ENCODE measurements around the gene ZNF407. TPM values are rescaled to one million over a fixed set of nuclear protein-coding genes. Genes with fewer than 3 reads are reported as not detected.
A peak's percentile ranks its signal among the peaks of the same experiment; 100 is the strongest.

Gene ZNF407
- total and polyA plus RNA-seq, 11 donors = 3.8 to 14.7 (median 11.5) TPM

DNA sequence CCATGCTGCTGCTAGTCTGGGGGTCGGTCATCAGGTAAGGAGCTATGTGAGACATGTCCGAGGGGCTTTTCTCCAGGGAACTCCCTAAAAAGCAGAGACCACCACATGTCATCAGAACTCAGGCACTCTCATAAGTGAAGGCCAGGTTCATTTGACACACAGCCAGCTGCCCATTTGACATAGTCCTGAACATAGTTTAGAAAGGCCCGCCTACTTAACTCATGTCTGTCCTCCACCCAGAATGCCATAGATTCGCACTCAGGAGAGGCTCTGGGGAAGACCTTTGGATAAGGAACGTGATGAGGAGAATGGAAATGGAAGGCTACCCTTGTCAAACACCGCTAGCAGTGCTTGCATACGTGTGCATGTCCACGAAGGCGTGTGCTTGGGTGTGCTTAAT, 454.1 kb downstream of the ZNF407 start:
- H3K27me3 ChIP-seq = no peaks in the 10 kb centered on the region
- TF ChIP-seq POLR2A (IDR thresholded peaks at IDR 0.05) = no peak
- TF ChIP-seq, protein P1, sequence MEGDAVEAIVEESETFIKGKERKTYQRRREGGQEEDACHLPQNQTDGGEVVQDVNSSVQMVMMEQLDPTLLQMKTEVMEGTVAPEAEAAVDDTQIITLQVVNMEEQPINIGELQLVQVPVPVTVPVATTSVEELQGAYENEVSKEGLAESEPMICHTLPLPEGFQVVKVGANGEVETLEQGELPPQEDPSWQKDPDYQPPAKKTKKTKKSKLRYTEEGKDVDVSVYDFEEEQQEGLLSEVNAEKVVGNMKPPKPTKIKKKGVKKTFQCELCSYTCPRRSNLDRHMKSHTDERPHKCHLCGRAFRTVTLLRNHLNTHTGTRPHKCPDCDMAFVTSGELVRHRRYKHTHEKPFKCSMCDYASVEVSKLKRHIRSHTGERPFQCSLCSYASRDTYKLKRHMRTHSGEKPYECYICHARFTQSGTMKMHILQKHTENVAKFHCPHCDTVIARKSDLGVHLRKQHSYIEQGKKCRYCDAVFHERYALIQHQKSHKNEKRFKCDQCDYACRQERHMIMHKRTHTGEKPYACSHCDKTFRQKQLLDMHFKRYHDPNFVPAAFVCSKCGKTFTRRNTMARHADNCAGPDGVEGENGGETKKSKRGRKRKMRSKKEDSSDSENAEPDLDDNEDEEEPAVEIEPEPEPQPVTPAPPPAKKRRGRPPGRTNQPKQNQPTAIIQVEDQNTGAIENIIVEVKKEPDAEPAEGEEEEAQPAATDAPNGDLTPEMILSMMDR (IDR thresholded peaks at IDR 0.05) = no peak
- H3K4me1 ChIP-seq = peaks cover 0 to 50% (median 7%) of the 10 kb centered on the region in 12 donors
- no peak overlapping the region for H3K4me3 ChIP-seq
- intact Hi-C loops (cut with DNase I) = loop anchor here in 4 of 10 donors (5.0 to 10.0 kb wide), 3 partner anchors 153 to 397 kb away; partner anchors contain the start of gene PTGR3 (in 4 of the 4)
- H3K27ac ChIP-seq = peak overlapping the region; percentile 17 to 75 (median 56)
- DNase-seq (no peak), ATAC-seq (no peak)
- H3K36me3 ChIP-seq = no peaks in the 10 kb centered on the region
- WGBS, 4 donors = 85 to 92% (median 87%) methylated on average over 9 of the region's 9 CpGs
- peaks cover 0 to 8% (median 0%) of the 10 kb centered on the region in 12 donors for H3K9me3 ChIP-seq

DNA sequence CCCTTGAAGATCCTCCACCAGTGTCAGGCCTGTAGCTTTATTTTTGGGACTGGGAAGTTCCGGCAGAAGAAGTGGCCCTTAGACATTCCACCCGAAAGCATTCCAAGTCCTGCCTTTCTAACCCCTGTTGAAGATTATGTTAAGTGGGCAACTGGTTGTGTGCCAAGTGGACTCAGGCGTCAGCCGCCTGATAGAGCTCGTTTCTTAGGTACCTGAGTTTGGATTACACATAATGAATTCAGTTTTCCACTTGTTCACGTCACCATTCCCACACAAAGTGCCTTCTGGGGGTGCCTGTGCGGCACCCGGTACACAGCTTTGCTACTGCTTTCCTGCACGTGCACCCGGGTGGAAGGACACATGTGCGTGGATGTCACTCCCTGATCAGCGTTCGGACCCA, 454.8 kb downstream of the ZNF407 start:
- no peaks in the 10 kb centered on the region for H3K27me3 ChIP-seq
- ATAC-seq (peak; percentile 48 to 69 (median 62)), DNase-seq (peak in 2 of 5 donors; percentile 49 to 56)
- intact Hi-C loops (cut with DNase I) = loop anchor here in 4 of 10 donors (5.0 to 10.0 kb wide), 3 partner anchors 152 to 398 kb away; partner anchors contain the start of gene PTGR3 (in 4 of the 4)
- peaks cover 0 to 8% (median 0%) of the 10 kb centered on the region in 12 donors for H3K9me3 ChIP-seq
- H3K36me3 ChIP-seq = no peaks in the 10 kb centered on the region
- H3K4me1 ChIP-seq = peaks cover 0 to 47% (median 7%) of the 10 kb centered on the region in 12 donors
- TF ChIP-seq POLR2A (IDR thresholded peaks at IDR 0.05) = no peak
- TF ChIP-seq, protein P1 (IDR thresholded peaks at IDR 0.05) = no peak
- no peak overlapping the region for H3K4me3 ChIP-seq
- peak overlapping the region in 11 of 12 donors; percentile 41 to 75 (median 60) for H3K27ac ChIP-seq
- 54 to 70% (median 61%) methylated on average over 13 of the region's 13 CpGs for WGBS, 4 donors

DNA sequence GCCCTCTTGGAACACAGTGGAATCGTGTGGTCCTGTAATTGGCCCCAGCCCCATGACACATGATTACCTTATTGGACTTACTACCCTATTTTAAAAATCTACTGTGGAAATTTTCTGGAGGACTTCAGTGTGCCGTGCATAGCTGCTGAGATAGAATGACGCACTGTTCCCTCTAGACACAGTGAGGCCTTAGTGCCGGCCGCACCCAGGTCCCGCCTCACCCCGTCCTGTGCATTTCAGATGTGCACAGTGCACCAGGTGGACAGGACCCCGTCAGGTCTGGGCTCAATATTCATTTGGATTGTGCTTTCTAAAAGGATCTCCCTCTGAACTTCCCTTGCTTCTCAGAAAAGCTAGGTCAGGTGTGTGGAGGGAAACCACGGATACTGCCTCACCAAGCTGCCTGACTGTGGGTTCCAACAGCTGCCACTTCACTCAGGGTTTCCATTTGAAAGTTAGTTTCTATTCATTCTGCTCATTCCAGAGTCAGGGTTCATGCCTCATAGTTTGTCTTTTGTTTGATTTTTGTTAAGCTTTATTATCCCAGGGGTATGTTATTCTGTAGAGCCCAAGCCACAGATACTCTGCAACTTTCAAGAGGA, 455.5 kb downstream of the ZNF407 start:
- Histone ChIP-seq H3K27me3 (no peaks in the 10 kb centered on the region), H3K9me3 (peaks cover 0 to 8% (median 0%) of the 10 kb centered on the region in 12 donors), H3K4me3 (no peak overlapping the region), H3K4me1 (peaks cover 0 to 40% (median 3%) of the 10 kb centered on the region in 12 donors), H3K36me3 (no peaks in the 10 kb centered on the region), H3K27ac (peak overlapping the region in 10 of 12 donors; percentile 22 to 75 (median 64))
- intact Hi-C loops (cut with DNase I) = loop anchor here in 4 of 10 donors (5.0 to 10.0 kb wide), 3 partner anchors 152 to 398 kb away; partner anchors contain the start of gene PTGR3 (in 4 of the 4)
- peak; percentile 48 to 73 (median 62) for ATAC-seq
- TF ChIP-seq POLR2A (IDR thresholded peaks at IDR 0.05) = no peak
- TF ChIP-seq, protein P1 (IDR thresholded peaks at IDR 0.05) = no peak
- no peak for DNase-seq
- 76 to 83% (median 79%) methylated on average over 9 of the region's 9 CpGs for WGBS, 4 donors

DNA sequence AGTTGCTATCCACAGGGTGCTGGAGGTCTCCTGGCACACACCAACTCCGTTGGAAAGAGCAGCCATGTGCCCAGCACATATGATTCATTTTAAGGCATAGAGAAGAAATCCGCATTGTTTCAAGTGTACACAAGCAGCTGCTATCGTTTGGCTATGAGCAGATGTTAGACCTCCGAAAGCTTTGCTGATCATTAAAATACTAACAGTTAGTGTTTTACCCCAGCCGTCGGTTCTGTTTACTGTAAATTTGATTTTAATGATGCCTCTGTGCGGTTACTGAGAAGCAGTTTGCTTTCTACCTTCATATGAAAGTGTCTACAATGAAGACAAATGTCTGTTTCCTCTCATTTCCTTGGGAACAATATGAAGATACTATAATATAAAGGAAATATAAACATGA, 456.4 kb downstream of the ZNF407 start:
- Histone ChIP-seq H3K9me3 (peaks cover 0 to 8% (median 0%) of the 10 kb centered on the region in 12 donors), H3K4me1 (peaks cover 0 to 31% (median 0%) of the 10 kb centered on the region in 12 donors), H3K27me3 (no peaks in the 10 kb centered on the region), H3K4me3 (no peak overlapping the region), H3K27ac (no peak overlapping the region), H3K36me3 (no peaks in the 10 kb centered on the region)
- TF ChIP-seq, protein P1 (IDR thresholded peaks at IDR 0.05) = no peak
- TF ChIP-seq POLR2A (IDR thresholded peaks at IDR 0.05) = no peak
- intact Hi-C loops (cut with DNase I) = loop anchor here in 4 of 10 donors (5.0 to 10.0 kb wide), 3 partner anchors 151 to 399 kb away; partner anchors contain the start of gene PTGR3 (in 4 of the 4)
- WGBS, 4 donors = 92 to 98% (median 93%) methylated on average over 7 of the region's 7 CpGs
- ATAC-seq (no peak), DNase-seq (no peak)

Data from heart left ventricle (tissue), 16 donors.